CD1c-positive myeloid dendritic cell (primary cell): Measurements from ENCODE around the gene CTDSP1.

Experiments used
- DNase-seq: peaks from one replicate; pipeline ENCODE4 v3.0.0-alpha.2; 2016; ENCODE audit errors: extremely low spot score

The CTDSP1 gene

GRCh38 chr2:218425531-218425930 lies 25.9 kb downstream of the CTDSP1 start:
- no peak for DNase-seq

- no peak for DNase-seq
Observed at GRCh38 chr2:218427741-218428140, 28.1 kb downstream of the CTDSP1 start.

DNA sequence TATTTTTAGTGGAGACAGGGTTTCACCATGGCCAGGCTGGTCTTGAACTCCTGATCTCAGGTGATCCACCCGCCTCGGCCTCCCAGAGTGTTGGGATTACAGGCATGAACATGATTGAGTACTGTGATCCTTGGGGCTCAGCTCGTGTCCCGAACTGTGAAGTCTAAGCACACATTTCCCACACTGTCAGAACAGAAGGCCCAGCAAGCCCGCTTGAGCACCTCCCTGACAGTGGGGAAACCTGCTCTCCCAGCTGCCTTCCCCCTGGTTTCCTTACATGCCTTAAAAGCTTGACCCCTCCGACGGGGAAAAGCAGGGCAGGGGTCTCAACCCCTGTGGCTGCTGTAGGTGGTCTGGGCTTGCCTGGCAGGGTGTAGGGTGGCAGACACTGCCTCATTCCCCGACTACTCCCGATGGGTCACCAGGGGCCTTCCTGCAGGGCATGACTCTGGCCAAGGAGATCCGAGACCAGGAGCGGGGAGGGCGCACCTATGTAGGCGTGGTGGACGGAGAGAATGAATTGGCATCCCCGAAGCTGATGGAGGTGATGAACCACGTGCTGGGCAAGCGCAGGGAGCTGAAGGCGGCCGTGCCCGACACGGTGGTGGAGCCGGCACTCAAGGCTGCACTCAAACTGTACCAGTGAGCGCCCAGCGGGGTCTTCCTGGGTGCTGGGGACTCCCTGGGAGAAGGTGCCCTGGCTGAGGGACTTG lies 29.3 kb downstream of the CTDSP1 start:
- DNase-seq, result no peak

GRCh38 chr2:218429911-218430692 lies 30.4 kb downstream of the CTDSP1 start:
- DNase-seq, result no peak

DNA sequence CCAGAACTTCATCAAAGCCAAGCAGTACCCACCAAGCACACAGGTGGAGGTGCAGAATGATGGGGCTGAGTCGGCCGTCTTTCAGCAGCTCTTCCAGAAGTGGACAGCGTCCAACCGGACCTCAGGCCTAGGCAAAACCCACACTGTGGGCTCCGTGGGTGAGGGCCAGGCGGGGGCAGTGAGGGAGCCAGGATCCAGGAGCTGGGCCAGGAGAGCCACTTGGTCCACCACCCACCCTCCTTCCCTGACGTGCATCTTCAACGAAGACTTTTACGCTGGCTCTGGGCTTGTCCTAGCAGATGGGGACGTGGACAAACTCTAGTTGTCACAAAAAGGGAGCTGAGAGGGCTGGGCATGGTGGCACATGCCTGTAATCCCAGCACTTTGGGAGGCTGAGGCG lies 31.1 kb downstream of the CTDSP1 start:
- no peak for DNase-seq

- no peak for DNase-seq
Observed at GRCh38 chr2:218431878-218432277, 32.2 kb downstream of the CTDSP1 start.

DNA sequence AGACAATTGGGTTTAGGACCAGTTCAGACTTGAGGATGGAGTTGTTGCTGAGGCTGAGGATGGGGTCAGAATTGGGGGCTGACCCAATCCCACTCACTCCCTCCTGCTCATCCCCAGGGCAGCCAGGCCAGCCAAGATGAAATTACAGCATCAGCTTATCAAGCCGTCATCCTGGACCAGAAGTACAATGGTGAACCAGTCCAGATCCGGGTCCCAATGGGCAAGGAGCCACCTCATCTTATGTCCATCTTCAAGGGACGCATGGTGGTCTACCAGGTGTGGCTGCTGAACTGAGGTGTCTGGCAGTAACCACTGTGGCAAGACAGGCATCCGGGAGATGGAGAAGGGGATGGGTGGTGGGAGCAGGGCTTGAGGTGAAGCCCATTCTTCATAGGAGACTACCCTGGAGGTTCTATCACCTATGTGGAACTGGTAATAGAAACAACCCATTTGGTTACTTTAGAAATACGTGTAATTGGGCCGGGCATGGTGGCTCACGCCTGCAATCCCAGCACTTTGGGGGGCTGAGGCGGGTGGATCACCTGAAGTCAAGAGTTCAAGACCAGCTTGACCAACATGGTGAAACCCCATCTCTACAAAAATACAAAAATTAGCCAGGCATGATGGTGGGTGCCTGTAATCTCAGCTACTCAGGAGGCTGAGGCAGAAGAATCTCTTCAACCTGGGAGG lies 33.2 kb downstream of the CTDSP1 start:
- DNase-seq, result no peak

DNA sequence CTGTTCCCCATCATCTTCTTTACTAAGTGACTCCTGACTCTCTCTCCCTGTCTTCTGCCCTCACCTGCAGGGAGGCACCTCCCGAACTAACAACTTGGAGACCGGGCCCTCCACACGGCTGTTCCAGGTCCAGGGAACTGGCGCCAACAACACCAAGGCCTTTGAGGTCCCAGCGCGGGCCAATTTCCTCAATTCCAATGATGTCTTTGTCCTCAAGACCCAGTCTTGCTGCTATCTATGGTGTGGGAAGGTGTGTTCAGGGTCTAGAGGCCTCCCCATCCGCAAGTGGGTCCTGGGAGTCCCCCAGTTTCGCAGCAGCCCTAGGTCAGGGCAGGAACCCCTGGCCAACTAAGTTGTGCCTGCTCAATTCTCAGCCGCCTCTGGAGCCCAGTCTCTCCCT lies 34.8 kb downstream of the CTDSP1 start:
- no peak for DNase-seq

GRCh38 chr2:218435003-218435982 lies 35.6 kb downstream of the CTDSP1 start:
- DNase-seq, result no peak

- DNase-seq, result no peak
Observed at GRCh38 chr2:218436992-218437391, 37.3 kb downstream of the CTDSP1 start.

DNA sequence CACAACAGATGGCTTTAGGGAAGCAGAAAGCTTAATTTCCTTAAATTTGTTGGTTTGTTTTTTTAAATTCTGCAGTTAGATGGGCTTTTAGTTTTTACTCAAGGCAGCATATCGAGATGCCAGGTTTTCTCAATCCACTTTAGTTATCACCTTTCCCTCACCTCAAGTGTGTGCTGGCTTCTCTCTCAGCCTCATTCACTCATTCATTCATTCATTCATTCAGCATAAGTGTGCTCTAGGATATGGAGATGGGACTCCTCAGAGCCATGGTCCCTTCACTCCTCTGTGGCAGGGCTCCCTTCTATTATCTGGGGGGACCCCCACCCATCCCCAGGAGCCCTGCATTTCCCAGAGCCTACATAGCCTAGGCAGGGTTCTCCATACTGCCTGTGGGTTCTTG lies 38.3 kb downstream of the CTDSP1 start:
- DNase-seq, result no peak

DNA sequence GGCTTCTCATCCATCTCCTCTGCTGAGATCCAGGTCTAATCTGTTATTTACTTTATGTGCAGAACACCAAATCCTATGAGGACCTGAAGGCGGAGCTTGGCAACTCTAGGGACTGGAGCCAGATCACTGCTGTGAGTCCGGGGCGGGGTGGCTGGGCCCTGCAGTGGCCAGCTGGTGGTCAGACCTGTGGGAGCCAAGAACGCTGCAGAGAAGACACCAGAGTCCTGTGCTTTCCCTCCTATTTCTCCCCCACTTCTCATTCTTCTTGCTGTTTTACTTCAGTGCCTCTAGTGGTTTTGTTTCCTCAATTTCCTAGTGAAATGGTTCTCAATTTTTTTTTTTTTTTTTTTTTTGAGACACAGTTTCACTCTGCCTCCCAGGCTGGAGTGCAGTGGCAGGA lies 38.9 kb downstream of the CTDSP1 start:
- DNase-seq, result no peak

GRCh38 chr2:218444692-218445357 lies 45.2 kb downstream of the CTDSP1 start:
- no peak for DNase-seq

GRCh38 chr2:218445602-218446001 lies 45.9 kb downstream of the CTDSP1 start:
- DNase-seq, result no peak

DNA sequence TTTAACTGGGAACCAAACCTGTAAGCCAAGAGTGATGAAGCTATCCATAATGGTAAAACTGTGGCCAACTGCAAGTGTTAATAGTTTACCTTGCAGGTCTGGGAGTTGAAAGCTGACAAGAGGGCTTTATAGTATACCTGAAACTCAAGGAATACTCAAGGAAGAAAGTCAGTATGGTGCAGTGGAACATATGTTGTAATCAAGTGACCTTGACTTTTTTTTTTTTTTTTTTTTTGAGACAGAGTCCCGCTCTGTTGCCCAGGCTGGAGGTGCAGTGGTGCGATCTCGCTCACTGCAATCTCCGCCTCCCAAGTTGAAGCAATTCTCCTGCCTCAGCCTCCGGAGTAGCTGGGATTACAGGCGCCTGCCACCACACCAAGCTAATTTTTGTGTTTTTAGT lies 46.9 kb downstream of the CTDSP1 start:
- no peak for DNase-seq

DNA sequence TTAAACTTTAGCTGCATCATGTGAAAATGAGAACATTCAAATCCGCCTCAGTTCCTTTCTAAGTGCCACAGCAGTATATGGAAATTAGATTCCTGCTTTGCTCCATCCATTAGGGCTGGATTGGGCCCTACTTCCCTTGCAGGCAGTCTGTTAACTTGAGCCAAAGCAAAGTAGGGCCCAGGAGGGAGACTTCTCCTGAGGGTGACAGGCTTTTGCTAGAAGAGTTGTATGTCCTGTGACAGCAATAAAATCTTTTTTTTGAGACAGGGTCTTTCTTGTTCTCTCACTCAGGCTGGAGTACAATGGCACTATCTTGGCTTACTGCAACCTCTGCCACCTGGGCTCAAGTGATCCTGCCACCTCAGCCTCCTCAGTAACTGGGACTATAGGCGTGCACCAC lies 47.4 kb downstream of the CTDSP1 start:
- DNase-seq, result no peak

DNA sequence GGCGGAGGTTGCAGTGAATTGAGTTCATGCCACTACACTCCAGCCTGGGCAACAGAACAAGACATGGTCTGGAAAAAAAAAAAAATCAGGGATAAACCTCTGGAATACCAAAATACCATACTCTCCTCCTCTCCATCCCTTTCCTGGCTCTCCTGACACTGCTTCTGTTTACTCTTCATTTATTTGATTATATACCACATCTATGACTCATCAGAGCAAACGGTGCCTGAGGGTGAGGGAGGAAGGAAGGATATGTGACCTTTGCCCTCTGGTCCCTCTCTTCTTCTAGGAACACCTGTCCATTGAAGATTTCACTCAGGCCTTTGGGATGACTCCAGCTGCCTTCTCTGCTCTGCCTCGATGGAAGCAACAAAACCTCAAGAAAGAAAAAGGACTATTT lies 49.3 kb downstream of the CTDSP1 start:
- no peak for DNase-seq

- DNase-seq, result no peak
Observed at GRCh38 chr2:218452079-218452478, 52.4 kb downstream of the CTDSP1 start.
